GM08714 (cell line): ENCODE results near the gene FRMD6.
"Not testable (repeated sequence)": the region's sequence is repeated elsewhere in the genome, so short reads cannot be mapped to it uniquely, and the experiment has no call there.

Experiments
- H3K4me3 ChIP-seq: fragments of 200-500 bp; sonication (Bioruptor generic); 2 replicates; pipeline ENCODE4 v1.5.1; 2014; ENCODE audit warnings: mild to moderate bottlenecking, low read length, inconsistent platforms
- ZNF274 ChIP-seq: IDR thresholded peaks from 2 replicates; pipeline ENCODE4 v1.6.1; 2012; ENCODE audit warnings: mild to moderate bottlenecking, low read depth, low read length

FRMD6 gene

DNA sequence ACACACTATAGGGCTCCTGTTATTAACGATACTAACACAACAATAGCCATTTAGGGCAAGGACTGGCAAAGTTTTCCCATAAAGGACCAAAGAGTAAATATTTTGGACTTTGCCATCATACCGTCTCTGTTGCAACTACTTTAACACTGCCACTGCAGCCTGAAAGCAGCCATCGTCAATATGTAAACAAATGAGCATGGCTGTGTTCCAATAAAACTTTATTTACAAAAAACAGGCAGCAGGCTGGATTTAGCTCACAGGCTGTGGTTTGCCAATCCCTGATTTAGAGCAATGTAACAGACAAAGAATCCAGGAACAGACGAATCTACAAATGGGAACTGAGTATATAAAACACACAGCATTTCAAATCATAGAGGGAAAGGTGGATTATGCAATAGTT is 84.1 kb downstream of the FRMD6 start:
- no peak for TF ChIP-seq ZNF274
- no peak overlapping the region for H3K4me3 ChIP-seq

DNA sequence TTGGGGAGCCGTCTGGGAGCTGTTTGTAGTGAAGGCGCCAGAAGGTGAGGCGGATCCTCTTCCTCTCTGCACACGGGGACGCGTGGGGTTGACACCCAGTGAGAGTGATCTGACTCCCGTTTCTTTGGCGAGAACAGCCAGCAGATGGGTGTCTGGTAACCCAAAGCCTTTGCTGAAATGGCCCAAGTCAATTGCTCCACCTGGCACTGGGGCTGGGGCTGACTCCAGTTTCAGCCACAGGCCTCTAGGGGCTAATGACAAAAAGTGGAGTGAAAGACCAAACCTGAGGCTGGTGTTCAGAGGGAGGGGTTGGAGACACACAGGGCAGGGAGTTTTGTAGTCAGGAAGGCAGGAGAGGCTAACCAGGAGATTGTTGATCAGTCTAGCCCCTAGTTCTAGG is 87.0 kb downstream of the FRMD6 start:
- no peak for TF ChIP-seq ZNF274

DNA sequence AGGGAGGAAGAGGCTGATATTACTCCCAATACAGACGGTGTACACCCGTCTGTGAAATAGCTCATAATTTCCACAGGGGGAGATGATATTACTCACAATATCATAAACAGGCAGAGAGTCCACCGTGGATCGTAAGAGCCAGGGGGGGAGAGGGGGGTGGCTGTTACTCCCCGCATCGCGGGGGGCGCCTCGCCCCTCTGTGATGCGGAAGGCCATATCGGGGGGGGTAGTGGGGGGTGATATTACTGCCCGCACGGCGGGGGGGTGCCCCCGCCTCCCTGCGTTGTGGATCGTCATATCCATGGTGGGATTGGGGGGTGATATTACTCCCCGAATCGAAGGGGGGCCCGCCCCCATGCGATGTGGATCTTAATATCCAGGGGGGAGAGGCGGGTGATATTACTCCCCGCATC is 91.9 kb downstream of the FRMD6 start:
- no peak overlapping the region for H3K4me3 ChIP-seq
- TF ChIP-seq ZNF274, result no peak

More for the DNA sequence above, 87.0 kb downstream of the FRMD6 start:
- no peak overlapping the region for H3K4me3 ChIP-seq

DNA sequence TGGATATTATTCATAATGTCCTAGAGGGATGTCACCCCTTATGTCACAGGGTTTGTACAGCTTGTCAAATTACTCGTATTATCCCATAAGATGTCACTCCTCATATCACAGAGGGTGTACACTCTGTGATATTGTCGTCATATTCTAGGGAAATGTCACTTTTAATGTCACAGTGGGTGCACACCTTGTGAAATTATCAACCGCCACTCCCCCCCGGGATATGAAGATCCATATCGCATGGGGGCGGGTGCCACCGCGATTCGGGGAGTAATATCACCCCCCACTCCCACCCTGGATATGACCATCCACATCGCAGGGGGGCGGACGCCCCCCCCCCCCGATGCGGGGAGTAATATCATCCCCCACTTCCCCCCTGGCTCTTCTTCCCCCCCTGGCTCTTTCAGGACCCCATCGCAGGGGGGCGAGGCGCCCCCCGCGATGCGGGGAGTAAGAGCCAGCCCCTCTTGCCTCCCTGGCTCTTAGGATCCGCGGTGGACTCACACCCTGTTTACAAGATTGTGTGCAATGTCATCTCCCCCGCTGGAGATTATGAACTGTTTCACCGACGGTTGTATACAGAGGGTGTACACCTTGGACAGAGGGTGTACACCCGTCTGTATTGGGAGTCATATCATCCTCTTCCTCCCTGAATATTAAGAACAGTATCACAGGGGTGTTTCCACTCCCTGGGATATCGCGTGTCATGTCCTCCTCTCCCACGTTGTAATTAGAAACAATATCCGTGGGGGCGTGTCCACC is 92.8 kb downstream of the FRMD6 start:
- no peak for TF ChIP-seq ZNF274
- H3K4me3 ChIP-seq, result no peak overlapping the region

DNA sequence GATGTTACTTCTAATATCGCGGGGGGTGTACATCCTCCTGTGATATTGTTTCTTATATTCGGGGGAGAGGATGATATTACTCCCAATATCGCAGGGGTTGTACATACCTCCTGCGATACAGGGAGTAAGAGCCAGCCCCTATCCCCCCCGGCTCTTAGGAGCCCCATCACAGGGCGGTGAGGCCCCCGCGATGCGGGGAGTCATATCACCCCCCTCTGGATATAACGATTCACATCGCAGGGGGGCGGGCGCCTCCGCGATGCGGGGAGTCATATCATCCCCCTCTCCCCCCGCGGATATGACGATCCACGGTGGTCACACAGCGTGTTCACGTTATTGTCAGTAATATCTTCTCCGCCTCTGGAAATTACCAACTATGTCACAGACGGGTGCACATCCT is 95.1 kb downstream of the FRMD6 start:
- not testable (repeated sequence) for H3K4me3 ChIP-seq

DNA sequence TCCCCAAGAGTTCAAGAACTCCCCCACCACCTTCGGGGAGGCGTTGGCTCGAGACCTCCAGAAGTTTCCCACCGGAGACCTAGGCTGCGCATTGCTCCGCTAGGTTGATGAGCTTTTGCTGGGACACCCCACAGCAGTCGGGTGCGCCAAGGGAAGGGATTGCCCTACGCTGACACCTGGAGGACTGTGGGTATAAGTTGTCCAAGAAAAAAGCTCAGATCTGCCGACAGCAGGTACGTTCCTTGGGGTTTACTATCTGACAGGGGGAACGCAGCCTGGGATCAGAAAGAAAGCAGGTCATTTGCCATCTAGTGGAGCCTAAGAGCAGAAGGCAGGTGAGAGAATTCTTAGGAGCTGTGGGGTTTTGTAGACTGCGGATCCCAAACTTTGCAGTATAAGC is 98.8 kb downstream of the FRMD6 start:
- no peak overlapping the region for H3K4me3 ChIP-seq
- TF ChIP-seq ZNF274, result no peak

DNA sequence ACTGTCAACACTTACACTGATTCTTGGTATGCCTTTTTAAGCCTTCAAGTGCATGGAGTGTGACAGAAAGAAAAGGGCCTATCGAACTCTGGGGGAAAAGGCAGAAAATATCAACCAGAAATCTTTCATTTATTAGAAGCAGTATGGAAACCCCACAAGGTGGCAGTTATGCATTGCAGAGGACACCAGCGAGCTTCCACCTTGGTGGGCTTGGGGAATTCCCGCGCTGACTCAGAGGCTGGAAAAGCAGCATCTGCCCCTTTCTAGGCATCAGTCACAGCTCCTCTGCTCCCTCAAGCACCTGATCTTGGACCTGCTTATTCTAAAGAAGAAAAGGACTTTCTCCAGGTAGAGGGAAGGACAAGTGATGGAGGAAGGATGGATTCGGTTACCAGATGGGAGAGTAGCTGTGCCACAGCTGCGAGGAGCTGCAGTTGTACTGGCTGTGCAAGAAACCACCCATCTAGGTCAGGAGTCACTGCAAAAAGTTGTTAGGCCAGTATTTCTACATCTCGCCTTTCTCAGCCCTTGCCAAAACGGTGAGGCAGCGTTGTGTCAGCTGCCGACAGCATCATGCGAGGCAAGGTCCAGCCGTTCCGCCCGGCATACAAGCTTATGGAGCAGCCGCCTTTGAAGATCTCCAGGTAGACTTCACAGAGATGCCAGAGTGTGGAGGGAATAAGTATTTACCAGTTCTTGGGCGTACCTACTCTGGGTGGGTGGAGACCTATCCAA is 100.1 kb downstream of the FRMD6 start:
- H3K4me3 ChIP-seq, result not testable (repeated sequence)

DNA sequence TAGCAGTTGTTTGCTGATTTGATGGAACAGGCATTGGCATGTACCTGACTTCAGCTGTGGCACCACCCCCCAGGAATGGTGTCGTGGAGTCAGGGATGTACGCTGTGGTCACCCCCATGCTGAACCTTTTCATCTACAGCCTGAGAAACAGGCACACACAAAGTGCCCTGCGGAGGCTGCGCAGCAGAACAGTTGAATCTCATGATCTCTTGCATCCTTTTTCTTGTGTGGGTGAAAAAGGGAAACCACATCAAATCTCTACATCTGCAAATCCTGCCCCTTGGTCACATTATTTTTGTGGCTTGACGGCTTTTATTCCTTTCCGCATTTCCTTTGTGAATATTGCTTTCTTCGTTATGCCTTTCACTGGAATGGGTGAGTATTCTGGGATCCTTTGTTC is 106.0 kb downstream of the FRMD6 start:
- H3K4me3 ChIP-seq, result not testable (repeated sequence)

DNA sequence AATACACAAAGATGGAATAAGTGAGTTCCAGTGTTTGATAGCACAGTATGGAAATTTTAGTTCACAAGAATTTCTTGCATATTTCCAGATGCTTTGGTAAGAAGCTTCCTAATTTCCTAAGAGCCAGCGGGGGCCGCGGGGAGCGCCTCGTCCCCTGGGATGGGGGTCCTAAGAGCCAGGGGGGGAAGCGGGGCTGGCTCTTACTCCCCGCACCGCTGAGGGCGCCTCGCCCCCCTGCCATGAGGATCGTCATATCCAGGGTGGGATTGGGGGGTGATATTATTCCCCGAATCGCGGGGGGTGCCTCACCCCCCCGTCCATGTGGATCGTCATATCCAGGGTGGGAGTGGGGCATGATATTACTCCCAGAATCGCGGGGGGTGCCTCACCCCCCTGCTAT is 108.2 kb downstream of the FRMD6 start:
- no peak overlapping the region for H3K4me3 ChIP-seq
- no peak for TF ChIP-seq ZNF274

DNA sequence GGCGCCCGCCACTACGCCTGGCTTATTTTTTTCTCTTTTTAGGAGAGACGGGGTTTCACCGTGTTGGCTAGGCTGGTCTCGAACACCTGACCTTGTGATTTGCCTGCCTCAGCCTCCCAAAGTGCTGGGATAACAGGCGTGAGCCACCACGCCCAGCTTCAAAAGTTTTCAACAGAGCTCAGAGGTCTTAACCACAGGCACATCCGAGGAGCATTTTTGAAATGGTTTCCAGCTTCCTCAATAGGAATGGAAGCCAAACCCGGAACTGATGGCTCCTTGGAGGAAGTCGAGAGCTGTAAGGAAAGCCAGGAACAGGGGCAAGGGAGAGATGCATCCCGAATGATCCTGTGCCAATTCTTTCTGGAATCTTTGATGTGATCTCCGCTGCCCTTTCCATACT is 114.0 kb downstream of the FRMD6 start:
- not testable (repeated sequence) for H3K4me3 ChIP-seq

DNA sequence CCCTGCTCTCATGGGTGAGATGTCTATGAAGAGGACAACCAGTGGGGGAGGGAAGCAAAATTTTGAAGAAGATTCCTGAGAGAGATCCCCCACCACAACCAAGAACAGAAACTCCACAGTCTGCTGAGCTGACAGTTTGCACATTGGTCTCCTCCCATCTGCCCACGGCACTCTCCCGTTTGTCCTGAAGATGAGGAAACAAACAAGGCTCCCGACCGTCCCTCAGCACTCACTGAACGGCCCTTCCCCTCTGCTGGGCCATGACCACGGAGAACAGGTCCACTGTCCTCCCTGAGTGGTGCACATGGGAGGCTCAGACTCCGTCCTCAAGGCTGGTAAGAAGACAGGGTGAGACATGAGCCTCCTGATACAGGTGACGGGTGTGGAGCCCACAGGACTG is 114.9 kb downstream of the FRMD6 start:
- H3K4me3 ChIP-seq, result not testable (repeated sequence)

DNA sequence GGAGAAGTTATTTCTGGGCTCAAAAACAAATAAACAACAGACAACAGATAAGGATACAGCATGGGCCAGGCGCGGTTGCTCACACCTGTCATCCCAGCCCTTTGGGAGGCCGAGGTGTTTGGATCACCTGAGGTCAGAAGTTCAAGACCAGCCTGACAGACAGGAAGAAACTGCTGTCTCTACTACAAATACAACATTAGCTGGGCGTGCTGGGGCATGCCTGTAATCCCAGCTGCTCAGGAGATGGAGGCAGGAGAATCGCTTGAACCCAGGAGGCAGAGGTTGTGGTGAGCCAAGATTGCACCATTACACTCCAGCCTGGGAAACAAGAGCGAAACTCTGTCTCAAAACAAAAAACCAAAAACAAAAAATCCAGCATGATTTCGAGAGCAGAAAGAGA is 117.6 kb downstream of the FRMD6 start:
- H3K4me3 ChIP-seq, result not testable (repeated sequence)

DNA sequence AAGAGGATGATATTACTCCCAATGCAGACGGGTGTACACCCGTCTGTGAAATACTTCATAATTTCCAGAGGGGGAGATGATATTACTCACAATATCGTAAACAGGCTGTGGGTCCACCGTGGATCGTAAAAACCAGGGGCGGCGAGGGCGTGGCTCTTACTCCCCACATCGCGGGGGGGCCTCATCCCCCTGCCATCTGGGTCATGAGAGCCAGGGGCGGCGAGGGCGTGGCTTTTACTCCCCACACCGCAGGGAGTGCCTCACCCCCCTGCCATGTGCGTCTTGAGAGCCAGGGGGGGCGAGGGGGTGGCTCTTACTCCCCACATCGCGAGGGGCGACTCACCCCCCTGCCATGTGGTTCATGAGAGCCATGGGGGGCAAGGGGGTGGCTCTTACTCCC is 122.5 kb downstream of the FRMD6 start:
- no peak for TF ChIP-seq ZNF274

DNA sequence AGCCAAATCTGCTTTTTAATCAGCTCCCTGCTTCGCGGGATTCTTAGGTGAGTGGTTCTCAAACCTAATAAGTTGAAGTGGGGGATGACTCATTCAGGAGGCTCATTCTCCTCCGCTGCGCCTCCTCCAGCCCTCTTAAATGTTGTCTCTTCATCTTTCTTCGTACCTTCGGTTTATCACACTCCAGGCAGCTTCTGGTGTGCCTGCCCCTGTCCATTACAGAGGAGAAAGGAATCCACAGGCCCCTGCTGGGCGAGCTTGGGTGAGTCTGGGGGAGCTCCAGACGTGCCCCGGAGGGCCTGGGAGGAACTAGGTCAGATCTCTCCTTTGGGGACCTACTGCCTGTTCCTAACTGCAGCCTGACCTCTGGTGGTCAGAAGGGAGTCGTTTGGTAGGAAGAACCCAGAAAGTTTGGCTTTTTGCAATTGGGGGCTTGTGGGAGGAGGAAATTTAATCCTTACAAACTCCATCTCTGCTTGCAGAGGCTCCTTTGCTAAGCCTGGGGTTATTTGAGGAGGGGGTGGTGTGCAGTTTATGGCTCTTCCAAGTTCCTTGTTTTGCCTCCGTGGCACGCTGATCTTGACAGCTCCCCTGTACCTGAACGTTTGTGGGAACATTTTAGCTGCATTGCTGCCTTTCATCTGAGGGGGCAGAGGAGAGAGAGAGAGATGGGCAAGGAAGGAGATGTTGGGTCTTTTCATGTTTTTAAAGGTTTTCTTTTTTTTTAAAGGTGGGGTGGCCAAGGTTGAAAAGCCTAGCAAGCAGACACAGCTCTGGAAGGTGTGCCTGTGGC is 124.6 kb downstream of the FRMD6 start:
- H3K4me3 ChIP-seq, result no peak overlapping the region
- no peak for TF ChIP-seq ZNF274

More for the DNA sequence above, 122.5 kb downstream of the FRMD6 start:
- no peak overlapping the region for H3K4me3 ChIP-seq

DNA sequence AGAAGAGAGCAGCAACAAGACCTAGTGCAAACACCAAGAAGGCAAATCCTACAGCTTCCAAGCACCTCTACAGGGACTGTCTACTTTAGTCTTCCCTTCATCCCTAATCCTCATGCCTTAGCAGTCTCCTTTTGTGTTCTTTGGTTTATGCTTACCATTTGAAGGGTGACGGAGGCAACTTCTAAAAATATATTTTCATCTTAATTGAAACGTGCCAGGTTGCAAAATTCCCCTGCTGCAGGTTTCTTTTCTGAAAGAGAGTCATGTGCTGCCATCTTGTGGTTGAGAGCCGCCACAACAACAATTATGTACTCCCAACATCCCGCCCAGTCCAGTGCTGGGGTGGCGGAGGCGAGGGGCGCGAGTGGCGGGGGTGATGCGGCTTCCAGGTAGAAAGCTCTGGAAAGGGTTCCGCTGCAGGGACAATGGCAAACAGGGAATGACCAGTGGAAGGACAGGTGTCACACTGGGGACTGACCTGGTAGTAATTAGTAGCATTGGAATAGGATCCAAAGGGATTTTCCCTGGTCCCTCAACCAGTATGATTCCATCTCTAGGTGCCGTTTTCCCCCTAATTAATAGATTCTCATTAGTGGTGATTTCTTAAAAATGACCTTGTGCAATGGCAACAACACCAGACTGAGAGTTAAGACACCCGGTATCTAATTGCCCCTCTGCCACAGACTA is 128.4 kb downstream of the FRMD6 start:
- no peak for TF ChIP-seq ZNF274

More for the DNA sequence above, 128.4 kb downstream of the FRMD6 start:
- H3K4me3 ChIP-seq, result no peak overlapping the region
